ENCODE measurements around the gene TEX52.

DNA sequence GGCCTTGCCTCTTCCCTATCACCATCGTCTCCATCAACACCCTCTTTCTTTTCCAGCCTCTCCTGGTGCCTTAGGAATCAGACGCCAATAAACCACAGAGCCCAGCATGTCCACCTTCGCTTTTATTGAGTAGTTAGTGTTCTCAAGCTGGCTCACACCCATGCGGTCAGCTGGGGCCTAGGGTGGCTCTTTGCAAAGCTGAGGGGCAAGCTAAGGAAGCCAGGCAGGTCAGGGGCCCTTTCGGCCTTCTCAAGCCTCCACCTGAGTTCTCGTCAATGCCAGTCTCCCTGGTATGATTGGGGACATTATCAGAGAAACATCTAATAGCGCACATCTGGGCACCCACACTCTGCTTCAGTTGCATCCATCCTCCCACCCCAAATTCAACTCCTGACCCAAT lies 737 bp upstream of the TEX52 start:
- TF ChIP-seq, protein P1, sequence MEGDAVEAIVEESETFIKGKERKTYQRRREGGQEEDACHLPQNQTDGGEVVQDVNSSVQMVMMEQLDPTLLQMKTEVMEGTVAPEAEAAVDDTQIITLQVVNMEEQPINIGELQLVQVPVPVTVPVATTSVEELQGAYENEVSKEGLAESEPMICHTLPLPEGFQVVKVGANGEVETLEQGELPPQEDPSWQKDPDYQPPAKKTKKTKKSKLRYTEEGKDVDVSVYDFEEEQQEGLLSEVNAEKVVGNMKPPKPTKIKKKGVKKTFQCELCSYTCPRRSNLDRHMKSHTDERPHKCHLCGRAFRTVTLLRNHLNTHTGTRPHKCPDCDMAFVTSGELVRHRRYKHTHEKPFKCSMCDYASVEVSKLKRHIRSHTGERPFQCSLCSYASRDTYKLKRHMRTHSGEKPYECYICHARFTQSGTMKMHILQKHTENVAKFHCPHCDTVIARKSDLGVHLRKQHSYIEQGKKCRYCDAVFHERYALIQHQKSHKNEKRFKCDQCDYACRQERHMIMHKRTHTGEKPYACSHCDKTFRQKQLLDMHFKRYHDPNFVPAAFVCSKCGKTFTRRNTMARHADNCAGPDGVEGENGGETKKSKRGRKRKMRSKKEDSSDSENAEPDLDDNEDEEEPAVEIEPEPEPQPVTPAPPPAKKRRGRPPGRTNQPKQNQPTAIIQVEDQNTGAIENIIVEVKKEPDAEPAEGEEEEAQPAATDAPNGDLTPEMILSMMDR (optimal IDR thresholded peaks at IDR 0.05 in 1 of 3, IDR thresholded peaks at IDR 0.05 in 1 of 3, conservative IDR thresholded peaks at IDR 0.05 in 1 of 3; ENCODE audit: extremely low read depth in 1 of 3, insufficient read depth in 2 of 3, low read length in 3 of 3): no peak
- no peak for TF ChIP-seq EZH2 (IDR thresholded peaks at IDR 0.05; ENCODE audit: low read length)
